ENCODE data around the gene GPRIN1.

GRCh38 chr5:176653401-176654385 is 43.7 kb upstream of the GPRIN1 start:
- TF ChIP-seq CTCF (IDR thresholded peaks at IDR 0.05; ENCODE audit: low read depth, low read length) (no peak), EZH2phosphoT487 (IDR thresholded peaks at IDR 0.05; ENCODE audit: low read depth) (no peak)
